Measurements from ENCODE around the gene ARF6.
A peak's percentile ranks its signal among the peaks of the same experiment; 100 is the strongest.

Gene ARF6

DNA sequence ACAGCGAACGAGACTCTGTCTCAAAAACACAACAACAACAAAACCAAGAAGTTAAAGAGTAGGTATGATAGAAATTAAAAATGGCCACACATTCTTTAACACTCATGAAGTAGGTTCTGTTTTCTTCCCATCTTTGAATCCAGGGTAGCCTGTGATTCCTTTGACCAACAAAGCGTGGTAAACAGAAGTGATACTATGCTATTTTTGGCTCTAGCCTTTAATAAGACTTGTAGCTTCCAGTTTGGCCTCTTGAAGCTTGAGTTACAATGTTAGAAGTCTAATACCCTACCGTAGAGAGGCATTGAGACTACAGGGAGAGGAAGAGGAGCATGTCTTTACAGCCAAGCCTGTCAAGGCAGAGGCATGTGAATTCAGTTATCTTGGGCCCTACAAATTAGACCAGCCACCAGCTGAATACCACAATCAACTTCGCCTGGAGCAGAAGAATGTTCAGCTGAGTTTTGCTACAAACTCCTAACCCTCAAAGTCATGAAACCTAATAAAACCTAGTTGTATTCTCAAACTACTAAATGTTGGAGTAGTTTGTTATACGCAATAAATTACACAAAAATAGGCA is 35.4 kb upstream of the ARF6 start:
- no peaks in the 10 kb centered on the region for H3K36me3 ChIP-seq (ENCODE audit: control insufficient read depth in 2 of 2, insufficient read depth in 1 of 2, low read length in 2 of 2)
- H3K4me3 ChIP-seq (ENCODE audit: low read depth, low read length) = no peak overlapping the region
- H3K4me1 ChIP-seq (ENCODE audit: control insufficient read depth, insufficient read depth, low read length) = 0 out of 2 replicates have a peak, but pooled peaks cover 2% of the 10 kb centered on the region
- ChIA-PET POLR2A (no interaction called here), CTCF (interaction anchor here (0.6 to 1.3 kb wide), 6 partner anchors 11 to 915 kb away, joined by 3 to 6 read pairs (median 4); no protein-coding TSS in a partner anchor)
- TF ChIP-seq ZNF214 (tag by site-specific recombination; IDR thresholded peaks at IDR 0.05; ENCODE audit: borderline replicate concordance) (no peak), ZNF830 (tag by site-specific recombination; IDR thresholded peaks at IDR 0.05; ENCODE audit: low read depth) (no peak), ZNF391 (tag by site-specific recombination; IDR thresholded peaks at IDR 0.05; ENCODE audit: borderline replicate concordance, low read depth) (no peak), ZNF529 (tag by site-specific recombination; IDR thresholded peaks at IDR 0.05; ENCODE audit: insufficient replicate concordance) (no peak), ZNF354C (tag by site-specific recombination; IDR thresholded peaks at IDR 0.05; ENCODE audit: borderline replicate concordance, low read depth) (no peak), BCL11A (tag by site-specific recombination; IDR thresholded peaks at IDR 0.05; ENCODE audit: low read depth) (no peak), ZNF335 (tag by site-specific recombination; conservative IDR thresholded peaks at IDR 0.05) (no peak), ZNF664 (tag by site-specific recombination; IDR thresholded peaks at IDR 0.05) (no peak)
- TF ChIP-seq, protein P1, sequence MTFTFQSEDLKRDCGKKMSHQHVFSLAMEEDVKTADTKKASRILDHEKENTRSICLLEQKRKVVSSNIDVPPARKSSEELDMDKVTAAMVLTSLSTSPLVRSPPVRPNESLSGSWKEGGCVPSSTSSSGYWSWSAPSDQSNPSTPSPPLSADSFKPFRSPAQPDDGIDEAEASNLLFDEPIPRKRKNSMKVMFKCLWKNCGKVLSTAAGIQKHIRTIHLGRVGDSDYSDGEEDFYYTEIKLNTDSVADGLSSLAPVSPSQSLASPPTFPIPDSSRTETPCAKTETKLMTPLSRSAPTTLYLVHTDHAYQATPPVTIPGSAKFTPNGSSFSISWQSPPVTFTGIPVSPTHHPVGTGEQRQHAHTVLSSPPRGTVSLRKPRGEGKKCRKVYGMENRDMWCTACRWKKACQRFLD (tag by site-specific recombination; IDR thresholded peaks at IDR 0.05) = no peak
- TF ChIP-seq, protein P2, sequence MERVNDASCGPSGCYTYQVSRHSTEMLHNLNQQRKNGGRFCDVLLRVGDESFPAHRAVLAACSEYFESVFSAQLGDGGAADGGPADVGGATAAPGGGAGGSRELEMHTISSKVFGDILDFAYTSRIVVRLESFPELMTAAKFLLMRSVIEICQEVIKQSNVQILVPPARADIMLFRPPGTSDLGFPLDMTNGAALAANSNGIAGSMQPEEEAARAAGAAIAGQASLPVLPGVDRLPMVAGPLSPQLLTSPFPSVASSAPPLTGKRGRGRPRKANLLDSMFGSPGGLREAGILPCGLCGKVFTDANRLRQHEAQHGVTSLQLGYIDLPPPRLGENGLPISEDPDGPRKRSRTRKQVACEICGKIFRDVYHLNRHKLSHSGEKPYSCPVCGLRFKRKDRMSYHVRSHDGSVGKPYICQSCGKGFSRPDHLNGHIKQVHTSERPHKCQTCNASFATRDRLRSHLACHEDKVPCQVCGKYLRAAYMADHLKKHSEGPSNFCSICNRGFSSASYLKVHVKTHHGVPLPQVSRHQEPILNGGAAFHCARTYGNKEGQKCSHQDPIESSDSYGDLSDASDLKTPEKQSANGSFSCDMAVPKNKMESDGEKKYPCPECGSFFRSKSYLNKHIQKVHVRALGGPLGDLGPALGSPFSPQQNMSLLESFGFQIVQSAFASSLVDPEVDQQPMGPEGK (tag by site-specific recombination; IDR thresholded peaks at IDR 0.05) = no peak
- TF ChIP-seq, protein P3, sequence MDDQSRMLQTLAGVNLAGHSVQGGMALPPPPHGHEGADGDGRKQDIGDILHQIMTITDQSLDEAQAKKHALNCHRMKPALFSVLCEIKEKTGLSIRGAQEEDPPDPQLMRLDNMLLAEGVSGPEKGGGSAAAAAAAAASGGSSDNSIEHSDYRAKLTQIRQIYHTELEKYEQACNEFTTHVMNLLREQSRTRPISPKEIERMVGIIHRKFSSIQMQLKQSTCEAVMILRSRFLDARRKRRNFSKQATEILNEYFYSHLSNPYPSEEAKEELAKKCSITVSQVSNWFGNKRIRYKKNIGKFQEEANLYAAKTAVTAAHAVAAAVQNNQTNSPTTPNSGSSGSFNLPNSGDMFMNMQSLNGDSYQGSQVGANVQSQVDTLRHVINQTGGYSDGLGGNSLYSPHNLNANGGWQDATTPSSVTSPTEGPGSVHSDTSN (CRISPR knock-in tag; IDR thresholded peaks at IDR 0.05) = no peak
- H3K27ac ChIP-seq (ENCODE audit: extremely low read depth, low read depth, low read length) = no peak overlapping the region
- H3K9me3 ChIP-seq (ENCODE audit: control insufficient read depth, insufficient read depth, low read depth, low read length) = no peaks in the 10 kb centered on the region

DNA sequence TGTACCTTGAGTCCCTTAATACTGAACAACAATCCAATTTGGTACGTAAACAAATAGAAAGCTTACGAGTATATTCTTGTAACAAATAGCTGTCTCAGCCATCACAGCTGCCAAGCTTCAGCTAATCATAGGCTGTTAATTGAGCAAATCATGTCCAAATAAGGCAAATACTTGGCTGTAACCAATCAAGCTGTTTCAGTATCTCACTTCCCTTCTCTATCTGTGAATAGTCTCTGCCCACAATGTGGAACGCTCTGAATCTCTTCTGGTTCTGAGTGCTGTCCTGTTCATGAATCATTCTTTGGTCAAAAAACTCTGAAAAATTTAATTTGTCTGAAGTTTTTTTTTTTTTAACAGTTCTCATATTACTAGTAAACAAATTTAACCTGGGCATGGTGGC is 34.5 kb upstream of the ARF6 start:
- H3K9me3 ChIP-seq (ENCODE audit: control insufficient read depth, insufficient read depth, low read depth, low read length) = no peaks in the 10 kb centered on the region
- no peak overlapping the region for H3K4me3 ChIP-seq (ENCODE audit: low read depth, low read length)
- no peaks in the 10 kb centered on the region for H3K36me3 ChIP-seq (ENCODE audit: control insufficient read depth in 2 of 2, insufficient read depth in 1 of 2, low read length in 2 of 2)
- TF ChIP-seq REPIN1 (tag by site-specific recombination; IDR thresholded peaks at IDR 0.05; ENCODE audit: low read depth) (no peak), ZNF549 (tag by site-specific recombination; IDR thresholded peaks at IDR 0.05) (peak; percentile 91), ZXDB (tag by site-specific recombination; IDR thresholded peaks at IDR 0.05) (no peak)
- ChIA-PET CTCF (interaction anchor here (1.0 to 1.1 kb wide), 2 partner anchors 10 to 246 kb away, joined by 4 to 5 read pairs; no protein-coding TSS in a partner anchor), POLR2A (interaction anchor here (0.7 kb wide), 1 partner anchor 365 kb away, joined by 3 read pairs; no protein-coding TSS in a partner anchor)
- H3K4me1 ChIP-seq (ENCODE audit: control insufficient read depth, insufficient read depth, low read length) = 0 out of 2 replicates have a peak, but pooled peaks cover 2% of the 10 kb centered on the region
- H3K27ac ChIP-seq (ENCODE audit: extremely low read depth, low read depth, low read length) = no peak overlapping the region

DNA sequence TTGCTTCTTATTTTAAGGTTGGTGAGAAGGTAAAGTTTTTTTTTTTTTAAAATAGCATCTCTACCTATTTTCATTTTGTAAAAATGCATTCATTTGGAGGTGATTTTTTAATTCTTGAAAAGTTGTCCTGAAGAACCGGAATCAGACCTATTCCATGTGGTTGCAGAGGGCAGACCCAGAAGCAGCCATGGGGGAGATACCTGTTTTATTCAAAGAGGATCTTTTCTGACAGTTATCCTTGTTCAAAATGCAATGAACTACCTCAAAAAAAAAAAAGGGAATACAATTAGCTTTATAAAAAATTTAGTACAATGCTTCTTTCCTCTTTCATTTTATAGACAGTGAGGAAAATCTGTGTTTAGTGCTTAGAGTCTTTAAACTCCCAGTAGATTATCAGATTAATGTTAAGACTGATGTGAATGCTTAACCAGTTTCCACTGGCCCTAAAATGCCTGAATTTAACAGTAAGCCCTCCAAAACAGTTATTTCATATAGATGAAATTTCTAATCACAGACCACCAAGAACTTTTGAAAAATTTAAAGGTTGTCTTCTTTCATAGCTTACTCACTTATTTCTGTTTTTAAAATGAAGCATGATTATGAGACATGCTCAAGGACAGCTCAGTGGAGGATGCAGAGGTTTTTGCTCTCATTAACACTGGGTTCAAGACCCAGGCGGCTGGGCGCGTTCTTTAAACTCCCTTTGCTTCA is 31.7 kb upstream of the ARF6 start:
- TF ChIP-seq ZNF335 (tag by site-specific recombination; conservative IDR thresholded peaks at IDR 0.05) = peak; percentile 57
- TF ChIP-seq ZBTB20 (tag by site-specific recombination; IDR thresholded peaks at IDR 0.05) = no peak
- TF ChIP-seq ZNF121 (tag by site-specific recombination; IDR thresholded peaks at IDR 0.05) = no peak
- TF ChIP-seq, protein P4, sequence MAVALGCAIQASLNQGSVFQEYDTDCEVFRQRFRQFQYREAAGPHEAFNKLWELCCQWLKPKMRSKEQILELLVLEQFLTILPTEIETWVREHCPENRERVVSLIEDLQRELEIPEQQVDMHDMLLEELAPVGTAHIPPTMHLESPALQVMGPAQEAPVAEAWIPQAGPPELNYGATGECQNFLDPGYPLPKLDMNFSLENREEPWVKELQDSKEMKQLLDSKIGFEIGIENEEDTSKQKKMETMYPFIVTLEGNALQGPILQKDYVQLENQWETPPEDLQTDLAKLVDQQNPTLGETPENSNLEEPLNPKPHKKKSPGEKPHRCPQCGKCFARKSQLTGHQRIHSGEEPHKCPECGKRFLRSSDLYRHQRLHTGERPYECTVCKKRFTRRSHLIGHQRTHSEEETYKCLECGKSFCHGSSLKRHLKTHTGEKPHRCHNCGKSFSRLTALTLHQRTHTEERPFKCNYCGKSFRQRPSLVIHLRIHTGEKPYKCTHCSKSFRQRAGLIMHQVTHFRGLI (tag by site-specific recombination; IDR thresholded peaks at IDR 0.05) = peak; percentile 27; the same call in 1 of the 2 replicates
- Histone ChIP-seq H3K9me3 (ENCODE audit: control insufficient read depth, insufficient read depth, low read depth, low read length) (no peaks in the 10 kb centered on the region), H3K36me3 (ENCODE audit: control insufficient read depth in 2 of 2, insufficient read depth in 1 of 2, low read length in 2 of 2) (no peaks in the 10 kb centered on the region), H3K4me1 (ENCODE audit: control insufficient read depth, insufficient read depth, low read length) (peaks cover 2% of the 10 kb centered on the region; the same call in 1 of the 2 replicates), H3K4me3 (ENCODE audit: low read depth, low read length) (peak overlapping the region; percentile 77), H3K27ac (ENCODE audit: extremely low read depth, low read depth, low read length) (peak overlapping the region; percentile 75)
- POLR2A ChIA-PET = interaction anchor here (0.7 to 2.9 kb wide), 8 partner anchors 7 to 275 kb away, joined by 3 to 38 read pairs (median 7); partner anchors contain the start of genes ARF6, MGAT2, NEMF and RPL36AL
- CTCF ChIA-PET = interaction anchor here (0.7 to 6.1 kb wide), 22 partner anchors 8 to 400 kb away, joined by 3 to 91 read pairs (median 3); partner anchors contain the start of genes ARF6, NEMF, RPS29 and VCPKMT
